ENCODE results near the gene PCNP. TPM values are rescaled to one million over a fixed set of nuclear protein-coding genes. Genes with fewer than 3 reads are reported as not detected.

PCNP gene
- total and polyA plus RNA-seq, 9 of the 15 experiments (the other 6 are each of a cell fraction or from before 2014, with no cell fraction given) = 54.3 to 170 (median 150) TPM

DNA sequence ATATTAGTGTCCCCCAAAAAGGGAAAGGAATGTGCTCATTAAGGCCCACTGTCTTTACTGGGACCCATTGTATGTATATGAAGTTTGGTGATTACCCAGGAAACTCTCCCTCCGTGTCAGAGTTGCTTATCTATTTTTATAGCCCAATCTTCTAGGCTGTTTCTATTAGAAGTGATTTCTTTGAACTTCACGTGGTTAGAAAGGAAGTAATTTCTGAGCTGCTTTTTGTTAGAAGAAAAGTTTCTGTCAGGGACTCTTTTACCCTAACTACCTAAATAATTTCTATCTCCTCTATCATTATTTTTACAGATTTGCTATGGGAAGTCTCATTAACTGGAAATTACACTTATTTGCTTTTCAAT is 43.3 kb upstream of the PCNP start (continued):
- TF ChIP-seq TEAD4 (IDR thresholded peaks at IDR 0.05; ENCODE audit: low read length) = no peak
- no peak for TF ChIP-seq TEAD4 (CRISPR knock-in tag; IDR thresholded peaks at IDR 0.05; ENCODE audit: borderline replicate concordance)
- TF ChIP-seq E2F3 (CRISPR knock-in tag; IDR thresholded peaks at IDR 0.05) = no peak
- TF ChIP-seq RBM34 (IDR thresholded peaks at IDR 0.05; ENCODE audit: borderline replicate concordance, insufficient read depth, low read length) = no peak
- no peak for TF ChIP-seq KLF13 (tag; IDR thresholded peaks at IDR 0.05; ENCODE audit: borderline replicate concordance, low read depth)
- no peak for TF ChIP-seq TCF3 (CRISPR knock-in tag; IDR thresholded peaks at IDR 0.05)
- TF ChIP-seq, protein P1, sequence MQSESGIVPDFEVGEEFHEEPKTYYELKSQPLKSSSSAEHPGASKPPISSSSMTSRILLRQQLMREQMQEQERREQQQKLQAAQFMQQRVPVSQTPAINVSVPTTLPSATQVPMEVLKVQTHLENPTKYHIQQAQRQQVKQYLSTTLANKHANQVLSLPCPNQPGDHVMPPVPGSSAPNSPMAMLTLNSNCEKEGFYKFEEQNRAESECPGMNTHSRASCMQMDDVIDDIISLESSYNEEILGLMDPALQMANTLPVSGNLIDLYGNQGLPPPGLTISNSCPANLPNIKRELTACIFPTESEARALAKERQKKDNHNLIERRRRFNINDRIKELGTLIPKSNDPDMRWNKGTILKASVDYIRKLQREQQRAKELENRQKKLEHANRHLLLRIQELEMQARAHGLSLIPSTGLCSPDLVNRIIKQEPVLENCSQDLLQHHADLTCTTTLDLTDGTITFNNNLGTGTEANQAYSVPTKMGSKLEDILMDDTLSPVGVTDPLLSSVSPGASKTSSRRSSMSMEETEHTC (IDR thresholded peaks at IDR 0.05) = no peak
- no peak for TF ChIP-seq NUFIP1 (IDR thresholded peaks at IDR 0.05; ENCODE audit: partially characterized antibody)
- no peak for TF ChIP-seq MXI1 (IDR thresholded peaks at IDR 0.05; ENCODE audit: low read depth, low read length)
- TF ChIP-seq KDM4B (IDR thresholded peaks at IDR 0.05; ENCODE audit: borderline replicate concordance in 2 of 2, low read depth in 1 of 2) = no peak
- no peak for TF ChIP-seq HNRNPL (IDR thresholded peaks at IDR 0.05; ENCODE audit: low read depth, low read length)
- no peak for TF ChIP-seq ZNF324 (CRISPR knock-in tag; IDR thresholded peaks at IDR 0.05)
- TF ChIP-seq TAF15 (IDR thresholded peaks at IDR 0.05; ENCODE audit: low read depth, low read length) = no peak
- TF ChIP-seq NR2C1 (IDR thresholded peaks at IDR 0.05) = 0 out of 2 replicates have a peak, but pooled peaks have one; percentile 16
- no peak for TF ChIP-seq NR2C1 (tag; IDR thresholded peaks at IDR 0.05)
- TF ChIP-seq ARHGAP35 (IDR thresholded peaks at IDR 0.05; ENCODE audit: partially characterized antibody) = no peak
- TF ChIP-seq, protein P2, sequence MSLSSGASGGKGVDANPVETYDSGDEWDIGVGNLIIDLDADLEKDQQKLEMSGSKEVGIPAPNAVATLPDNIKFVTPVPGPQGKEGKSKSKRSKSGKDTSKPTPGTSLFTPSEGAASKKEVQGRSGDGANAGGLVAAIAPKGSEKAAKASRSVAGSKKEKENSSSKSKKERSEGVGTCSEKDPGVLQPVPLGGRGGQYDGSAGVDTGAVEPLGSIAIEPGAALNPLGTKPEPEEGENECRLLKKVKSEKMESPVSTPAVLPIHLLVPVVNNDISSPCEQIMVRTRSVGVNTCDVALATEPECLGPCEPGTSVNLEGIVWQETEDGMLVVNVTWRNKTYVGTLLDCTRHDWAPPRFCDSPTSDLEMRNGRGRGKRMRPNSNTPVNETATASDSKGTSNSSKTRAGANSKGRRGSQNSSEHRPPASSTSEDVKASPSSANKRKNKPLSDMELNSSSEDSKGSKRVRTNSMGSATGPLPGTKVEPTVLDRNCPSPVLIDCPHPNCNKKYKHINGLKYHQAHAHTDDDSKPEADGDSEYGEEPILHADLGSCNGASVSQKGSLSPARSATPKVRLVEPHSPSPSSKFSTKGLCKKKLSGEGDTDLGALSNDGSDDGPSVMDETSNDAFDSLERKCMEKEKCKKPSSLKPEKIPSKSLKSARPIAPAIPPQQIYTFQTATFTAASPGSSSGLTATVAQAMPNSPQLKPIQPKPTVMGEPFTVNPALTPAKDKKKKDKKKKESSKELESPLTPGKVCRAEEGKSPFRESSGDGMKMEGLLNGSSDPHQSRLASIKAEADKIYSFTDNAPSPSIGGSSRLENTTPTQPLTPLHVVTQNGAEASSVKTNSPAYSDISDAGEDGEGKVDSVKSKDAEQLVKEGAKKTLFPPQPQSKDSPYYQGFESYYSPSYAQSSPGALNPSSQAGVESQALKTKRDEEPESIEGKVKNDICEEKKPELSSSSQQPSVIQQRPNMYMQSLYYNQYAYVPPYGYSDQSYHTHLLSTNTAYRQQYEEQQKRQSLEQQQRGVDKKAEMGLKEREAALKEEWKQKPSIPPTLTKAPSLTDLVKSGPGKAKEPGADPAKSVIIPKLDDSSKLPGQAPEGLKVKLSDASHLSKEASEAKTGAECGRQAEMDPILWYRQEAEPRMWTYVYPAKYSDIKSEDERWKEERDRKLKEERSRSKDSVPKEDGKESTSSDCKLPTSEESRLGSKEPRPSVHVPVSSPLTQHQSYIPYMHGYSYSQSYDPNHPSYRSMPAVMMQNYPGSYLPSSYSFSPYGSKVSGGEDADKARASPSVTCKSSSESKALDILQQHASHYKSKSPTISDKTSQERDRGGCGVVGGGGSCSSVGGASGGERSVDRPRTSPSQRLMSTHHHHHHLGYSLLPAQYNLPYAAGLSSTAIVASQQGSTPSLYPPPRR (CRISPR knock-in tag; IDR thresholded peaks at IDR 0.05; ENCODE audit: borderline replicate concordance) = no peak
- peak; percentile 9 for TF ChIP-seq TAF9B (IDR thresholded peaks at IDR 0.05; ENCODE audit: partially characterized antibody)
- TF ChIP-seq NEUROD1 (IDR thresholded peaks at IDR 0.05; ENCODE audit: borderline replicate concordance, low read depth, low read length, partially characterized antibody) = no peak
- no peak for TF ChIP-seq NR4A1 (CRISPR knock-in tag; IDR thresholded peaks at IDR 0.05)
- 0 out of 2 replicates have a peak, but pooled peaks have one; percentile 15 for TF ChIP-seq NR4A1 (tag; IDR thresholded peaks at IDR 0.05)
- no peak for TF ChIP-seq TAL1 (IDR thresholded peaks at IDR 0.05)
- no peak for TF ChIP-seq HDAC6 (IDR thresholded peaks at IDR 0.05; ENCODE audit: low read depth, low read length)
- no peak for TF ChIP-seq ZKSCAN1 (IDR thresholded peaks at IDR 0.05; ENCODE audit: low read depth, low read length)
- TF ChIP-seq CHD1 (IDR thresholded peaks at IDR 0.05; ENCODE audit: low read length) = no peak

All from K562 (cell line).